Occipital lobe (tissue), 2 donors: ENCODE data around the gene HTATSF1. TPM values are rescaled to one million over a fixed set of nuclear protein-coding genes. Genes with fewer than 3 reads are reported as not detected.

Source experiments
- DNase-seq: peaks from one replicate; lab custom pipeline; 2025; lab: John Stamatoyannopoulos, UW
- total RNA-seq: library from RNA; depleted of rRNA; stranded (reverse); fragments of >200 nt; gene quantifications from one replicate; pipeline ENCODE4 v1.2.3, GENCODE V29; 2014

The HTATSF1 gene
- 67.4 TPM for total RNA-seq

- no peak for DNase-seq
Observed at GRCh38 chrX:136497556-136498052, at the start of gene HTATSF1. Gene HTATSF1 (plus strand): TSS chrX:136497592. CDS start chrX:136497685, 93 bp downstream.

GRCh38 chrX:136447968-136448367 is 49.4 kb upstream of the HTATSF1 start:
- DNase-seq: no peak

GRCh38 chrX:136450050-136450830 is 47.2 kb upstream of the HTATSF1 start:
- no peak for DNase-seq

GRCh38 chrX:136452614-136453013 is 44.8 kb upstream of the HTATSF1 start:
- no peak for DNase-seq

GRCh38 chrX:136453114-136453513 is 44.3 kb upstream of the HTATSF1 start:
- DNase-seq: no peak

- DNase-seq: no peak
Observed at GRCh38 chrX:136453771-136454170, 43.6 kb upstream of the HTATSF1 start.

- no peak for DNase-seq
Observed at GRCh38 chrX:136456133-136456532, 41.3 kb upstream of the HTATSF1 start.

GRCh38 chrX:136457303-136457917 is 40.0 kb upstream of the HTATSF1 start:
- no peak for DNase-seq

- DNase-seq: no peak
Observed at GRCh38 chrX:136464589-136464988, 32.8 kb upstream of the HTATSF1 start.

GRCh38 chrX:136467303-136467702 is 30.1 kb upstream of the HTATSF1 start:
- DNase-seq: no peak

- DNase-seq: no peak
Observed at GRCh38 chrX:136468391-136469103, 28.8 kb upstream of the HTATSF1 start.

GRCh38 chrX:136473663-136474062 is 23.7 kb upstream of the HTATSF1 start:
- DNase-seq: no peak

GRCh38 chrX:136475236-136475635 is 22.2 kb upstream of the HTATSF1 start:
- DNase-seq: no peak

GRCh38 chrX:136476501-136476900 is 20.9 kb upstream of the HTATSF1 start:
- DNase-seq: no peak

- DNase-seq: no peak
Observed at GRCh38 chrX:136477026-136477425, 20.4 kb upstream of the HTATSF1 start.

GRCh38 chrX:136480383-136480782 is 17.0 kb upstream of the HTATSF1 start:
- DNase-seq: no peak

- DNase-seq: no peak
Observed at GRCh38 chrX:136487647-136488046, 9.7 kb upstream of the HTATSF1 start, which contains the start of gene BRS3. Gene BRS3 (plus strand): TSS chrX:136487947. CDS start chrX:136488115, 168 bp downstream.

- DNase-seq: no peak
Observed at GRCh38 chrX:136488706-136489105, 8.7 kb upstream of the HTATSF1 start.

- no peak for DNase-seq
Observed at GRCh38 chrX:136491832-136492231, 5.6 kb upstream of the HTATSF1 start.

GRCh38 chrX:136493011-136493410 is 4.4 kb upstream of the HTATSF1 start:
- no peak for DNase-seq

- DNase-seq: no peak
Observed at GRCh38 chrX:136495043-136495442, 2.3 kb upstream of the HTATSF1 start.

GRCh38 chrX:136496186-136496763 is 1.1 kb upstream of the HTATSF1 start:
- DNase-seq: no peak
